Mesendoderm (in vitro differentiated cells): ENCODE data around the gene SLC2A11.

Source experiments
- DNase-seq: peaks from one replicate; pipeline ENCODE4 v3.0.0; 2013
- H2AK5ac ChIP-seq: 2 replicates; pipeline ENCODE4 v1.6.1; 2013; ENCODE audit warnings: low read length, inconsistent platforms
- H2BK120ac ChIP-seq: 2 replicates; pipeline ENCODE4 v1.6.1; 2013; ENCODE audit warnings: low read depth, mild to moderate bottlenecking, low read length, moderate library complexity, mixed read lengths
- H2BK15ac ChIP-seq: replicated peaks from 2 replicates; pipeline ENCODE4 v1.6.1; 2013; ENCODE audit warnings: low read depth, mild to moderate bottlenecking, moderate library complexity
- H2BK5ac ChIP-seq: 2 replicates; pipeline ENCODE4 v1.6.1; 2013; ENCODE audit warnings: low read length, inconsistent platforms
- H3K18ac ChIP-seq: 2 replicates; pipeline ENCODE4 v1.6.1; 2013; ENCODE audit warnings: mild to moderate bottlenecking, low read length, mixed read lengths
- H3K23ac ChIP-seq: one replicate; pipeline ENCODE4 v1.6.1; 2013; ENCODE audit warnings: low read length
- H3K27ac ChIP-seq: 2 replicates; pipeline ENCODE4 v1.5.1; 2013; ENCODE audit warnings: low read depth, mild to moderate bottlenecking, inconsistent platforms, low read length, moderate library complexity
- H3K27me3 ChIP-seq: 2 replicates; pipeline ENCODE4 v1.6.1; 2013; ENCODE audit warnings: low read length, control low read depth, mild to moderate bottlenecking, inconsistent platforms; ENCODE audit not compliant: insufficient read depth, poor library complexity
- H3K36me3 ChIP-seq: 2 replicates; pipeline ENCODE4 v1.6.1; 2013; ENCODE audit warnings: low read length, inconsistent platforms; ENCODE audit not compliant: control insufficient read depth, insufficient read depth
- H3K4ac ChIP-seq: one replicate; pipeline ENCODE4 v1.6.1; 2013; ENCODE audit warnings: low read depth, mild to moderate bottlenecking, low read length, moderate library complexity
- H3K4me1 ChIP-seq: 2 replicates; pipeline ENCODE4 v1.6.1; 2013; ENCODE audit warnings: low read depth, low read length, inconsistent platforms; ENCODE audit not compliant: control insufficient read depth
- H3K4me2 ChIP-seq: 2 replicates; pipeline ENCODE4 v1.6.1; 2013; ENCODE audit warnings: low read length
- H3K4me3 ChIP-seq: 2 replicates; pipeline ENCODE4 v1.5.1; 2013; ENCODE audit warnings: mild to moderate bottlenecking, low read length
- H3K56ac ChIP-seq: one replicate; pipeline ENCODE4 v1.6.1; 2013; ENCODE audit warnings: low read length
- H3K79me1 ChIP-seq: 2 replicates; pipeline ENCODE4 v1.6.1; 2013; ENCODE audit warnings: low read length, inconsistent platforms
- H3K79me2 ChIP-seq: 2 replicates; pipeline ENCODE4 v1.6.1; 2013; ENCODE audit warnings: mild to moderate bottlenecking, low read length; ENCODE audit not compliant: control insufficient read depth, insufficient read depth
- H3K9ac ChIP-seq: 2 replicates; pipeline ENCODE4 v1.6.1; 2013; ENCODE audit warnings: low read length, inconsistent platforms
- H4K5ac ChIP-seq: one replicate; pipeline ENCODE4 v1.6.1; 2013; ENCODE audit warnings: low read length
- H4K8ac ChIP-seq: one replicate; pipeline ENCODE4 v1.6.1; 2013; ENCODE audit warnings: low read depth, mild to moderate bottlenecking, control low read depth, low read length, moderate library complexity
- WGBS: extraction: QIAGEN DNeasy Blood & Tissue Kit; methylation state at CpG from one replicate; pipeline ENCODE4 v1.1.7; 2013; ENCODE audit warnings: low lambda C conversion rate, missing lambda C conversion rate; ENCODE audit not compliant: insufficient coverage; ENCODE audit errors: extremely low coverage; 5-methylcytosine and 5-hydroxymethylcytosine counted together

The SLC2A11 gene

DNA sequence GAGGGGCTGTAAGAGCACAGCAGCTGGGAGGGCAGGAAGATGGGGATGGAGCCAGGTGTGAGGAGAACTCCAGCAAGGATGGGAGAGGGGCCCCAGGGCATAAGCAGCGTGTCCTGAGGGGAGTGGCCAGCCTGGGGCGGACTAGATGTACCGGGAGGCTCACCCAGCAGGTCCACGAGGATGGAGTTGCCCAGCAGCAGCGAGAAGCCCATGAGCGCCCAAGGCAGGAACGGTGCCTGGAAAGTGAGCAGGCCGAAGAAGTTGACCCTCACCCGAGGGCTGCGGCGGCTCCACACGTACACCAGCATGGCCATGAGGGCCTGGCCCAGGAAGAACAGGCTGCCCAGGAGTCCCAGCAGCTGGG lies 20.2 kb upstream of the SLC2A11 start:
- no peak overlapping the region for H3K56ac ChIP-seq
- WGBS: no CpG with 5 or more reads among the region's 12 CpGs
- H2BK5ac ChIP-seq: no peak overlapping the region
- H3K4me3 ChIP-seq: no peak overlapping the region
- no peak overlapping the region for H4K5ac ChIP-seq
- no peak overlapping the region for H3K27ac ChIP-seq
- H3K79me1 ChIP-seq: no peaks in the 10 kb centered on the region
- no peaks in the 10 kb centered on the region for H3K79me2 ChIP-seq
- peaks cover 3% of the 10 kb centered on the region for H3K4me1 ChIP-seq
- H3K23ac ChIP-seq: no peak overlapping the region
- no peak overlapping the region for H2AK5ac ChIP-seq
- no peak for DNase-seq
- H3K4ac ChIP-seq: no peak overlapping the region
- H2BK120ac ChIP-seq: no peak overlapping the region
- no peak overlapping the region for H4K8ac ChIP-seq
- no peak overlapping the region for H3K18ac ChIP-seq
- H3K27me3 ChIP-seq: no peaks in the 10 kb centered on the region
- peak overlapping the region; percentile 54 for H3K9ac ChIP-seq
- no peak overlapping the region for H2BK15ac ChIP-seq
- H3K36me3 ChIP-seq: peaks cover 4% of the 10 kb centered on the region
- no peak overlapping the region for H3K4me2 ChIP-seq

DNA sequence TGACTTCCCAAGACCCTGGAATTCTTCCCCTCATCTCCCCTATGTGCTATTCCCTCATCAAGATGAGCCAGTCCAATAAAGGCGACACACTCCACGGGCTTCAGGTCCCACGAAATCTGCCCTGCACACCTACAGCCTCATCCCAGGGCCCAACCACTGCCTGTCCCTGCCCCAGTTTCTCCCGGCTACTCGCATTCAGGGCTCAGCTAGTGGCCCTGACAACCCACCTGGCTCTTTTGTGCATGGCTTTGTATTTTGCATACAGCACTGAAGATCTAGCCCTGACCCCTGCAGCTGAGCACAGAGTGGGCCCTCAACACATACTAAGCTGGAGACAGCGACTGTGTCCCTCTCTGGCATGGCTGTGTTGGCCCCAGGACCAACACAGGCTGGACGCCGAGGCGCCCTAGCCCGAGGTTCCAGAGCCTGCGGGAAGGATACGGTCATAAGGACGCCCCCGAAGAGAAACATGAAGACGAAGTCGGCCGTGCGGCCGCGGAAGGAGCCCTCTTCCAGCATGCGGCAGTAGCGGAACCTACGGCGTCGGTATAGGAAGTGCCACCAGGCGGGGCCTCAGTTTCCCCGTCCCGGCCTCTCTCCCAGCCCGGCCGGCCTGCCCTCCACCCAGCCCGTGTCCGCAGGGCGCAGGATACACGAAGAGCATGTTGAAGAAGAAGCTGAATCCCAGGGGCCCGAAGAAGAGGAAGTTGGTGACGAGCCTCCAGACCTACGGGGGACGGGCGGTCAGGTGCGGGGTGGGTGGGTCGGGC lies 19.6 kb upstream of the SLC2A11 start:
- Histone ChIP-seq H3K23ac (no peak overlapping the region), H3K9ac (peak overlapping the region; percentile 54), H2BK15ac (no peak overlapping the region), H4K5ac (no peak overlapping the region), H3K4me3 (no peak overlapping the region), H3K4me2 (peak overlapping the region; percentile 28), H2BK120ac (no peak overlapping the region), H3K79me1 (no peaks in the 10 kb centered on the region), H3K79me2 (no peaks in the 10 kb centered on the region), H3K36me3 (peaks cover 4% of the 10 kb centered on the region), H3K18ac (no peak overlapping the region), H2AK5ac (no peak overlapping the region), H2BK5ac (no peak overlapping the region), H3K27me3 (no peaks in the 10 kb centered on the region), H3K4ac (no peak overlapping the region), H4K8ac (no peak overlapping the region), H3K4me1 (peaks cover 3% of the 10 kb centered on the region), H3K27ac (no peak overlapping the region), H3K56ac (peak overlapping the region; percentile 64)
- WGBS: no CpG with 5 or more reads among the region's 41 CpGs
- peak; percentile 29 for DNase-seq

DNA sequence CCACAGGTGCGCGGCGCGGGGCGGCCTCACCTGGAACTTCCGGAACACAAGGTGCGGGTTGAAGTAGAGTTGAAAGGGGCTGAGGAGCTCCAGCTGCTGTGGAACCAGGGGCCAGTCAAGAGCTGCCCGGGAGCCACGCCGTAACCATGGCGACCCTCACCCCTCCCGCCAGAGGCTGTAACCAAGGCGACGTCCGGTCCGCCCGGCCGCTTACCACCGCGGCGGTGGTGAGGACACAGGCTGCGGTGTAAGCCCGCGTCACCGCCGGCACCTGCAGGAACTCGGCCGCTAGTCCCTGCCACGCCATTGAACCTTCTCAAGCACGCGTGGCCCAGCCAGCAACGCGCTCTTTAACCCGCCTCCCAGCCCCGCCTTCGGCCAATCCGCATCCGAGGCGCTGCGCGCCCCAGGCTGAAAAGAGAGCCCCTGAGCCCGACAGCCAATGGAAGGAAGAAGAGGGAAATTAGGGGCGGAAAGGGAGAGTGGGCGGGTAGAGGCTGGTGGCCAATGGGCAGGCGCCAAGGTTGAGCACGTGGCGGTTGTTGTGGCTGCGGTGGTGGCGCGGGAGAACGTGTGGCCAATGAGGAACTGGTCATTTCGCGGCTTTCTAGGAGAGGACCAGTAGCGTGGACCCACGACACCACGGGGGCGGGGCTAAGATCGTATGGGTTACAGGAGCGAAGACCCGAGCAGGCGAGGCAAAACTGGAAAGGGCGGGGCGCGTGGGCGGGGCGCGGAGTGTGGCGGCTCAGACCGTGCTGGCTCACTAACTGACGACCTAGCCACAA lies 18.8 kb upstream of the SLC2A11 start, which contains the start of gene DERL3:
Gene DERL3 (minus strand): TSS at position 326 of the 788 bp plus-strand sequence. CDS start 19 bp downstream, at position 307.
- Histone ChIP-seq H3K4me3 (peak within 1 kb of the TSS; percentile 60), H3K4me1 (peaks cover 3% of the 10 kb centered on the region), H3K79me1 (no peaks in the 10 kb centered on the region), H3K27me3 (no peaks in the 10 kb centered on the region), H3K9ac (peak within 1 kb of the TSS; percentile 63), H4K5ac (no peak within 1 kb of the TSS), H3K56ac (peak within 1 kb of the TSS; percentile 83), H2BK15ac (no peak within 1 kb of the TSS), H3K18ac (no peak within 1 kb of the TSS), H2BK120ac (no peak within 1 kb of the TSS), H4K8ac (no peak within 1 kb of the TSS), H3K79me2 (no peaks in the 10 kb centered on the region), H3K4ac (no peak within 1 kb of the TSS), H3K36me3 (peaks cover 2% of the 10 kb centered on the region), H3K23ac (no peak within 1 kb of the TSS), H3K27ac (no peak within 1 kb of the TSS), H2BK5ac (no peak within 1 kb of the TSS), H2AK5ac (no peak within 1 kb of the TSS), H3K4me2 (peak within 1 kb of the TSS; percentile 92)
- DNase-seq: peak; percentile 100
- WGBS: no CpG with 5 or more reads among the region's 70 CpGs

DNA sequence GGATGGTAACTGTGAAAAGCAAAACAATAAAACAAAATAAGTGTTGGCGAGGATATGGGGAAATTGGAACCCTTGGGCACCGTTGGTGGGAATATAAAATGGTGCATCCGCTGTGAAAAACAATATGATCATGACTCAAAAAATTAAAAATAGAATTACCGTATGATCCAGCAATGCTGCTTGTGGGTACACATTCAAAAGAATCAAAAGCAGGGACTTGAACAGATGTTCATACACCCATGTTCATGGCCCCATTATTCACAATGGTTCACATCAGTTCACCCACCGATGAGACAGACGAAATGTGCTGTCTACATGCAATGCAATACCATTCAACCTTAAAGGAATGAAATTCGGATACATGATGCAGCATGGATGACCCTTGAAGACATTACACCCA lies 17.6 kb upstream of the SLC2A11 start:
- no peak overlapping the region for H4K5ac ChIP-seq
- WGBS: no CpG with 5 or more reads among the region's 7 CpGs
- H3K9ac ChIP-seq: no peak overlapping the region
- H3K4me2 ChIP-seq: no peak overlapping the region
- no peaks in the 10 kb centered on the region for H3K79me1 ChIP-seq
- H4K8ac ChIP-seq: no peak overlapping the region
- no peaks in the 10 kb centered on the region for H3K79me2 ChIP-seq
- H3K4ac ChIP-seq: no peak overlapping the region
- DNase-seq: no peak
- H3K4me1 ChIP-seq: peaks cover 3% of the 10 kb centered on the region
- H3K56ac ChIP-seq: no peak overlapping the region
- H3K36me3 ChIP-seq: peaks cover 2% of the 10 kb centered on the region
- no peaks in the 10 kb centered on the region for H3K27me3 ChIP-seq
- H3K4me3 ChIP-seq: no peak overlapping the region
- H3K23ac ChIP-seq: no peak overlapping the region
- no peak overlapping the region for H2BK5ac ChIP-seq
- H2AK5ac ChIP-seq: no peak overlapping the region
- H3K18ac ChIP-seq: no peak overlapping the region
- H2BK120ac ChIP-seq: no peak overlapping the region
- no peak overlapping the region for H3K27ac ChIP-seq
- H2BK15ac ChIP-seq: no peak overlapping the region

DNA sequence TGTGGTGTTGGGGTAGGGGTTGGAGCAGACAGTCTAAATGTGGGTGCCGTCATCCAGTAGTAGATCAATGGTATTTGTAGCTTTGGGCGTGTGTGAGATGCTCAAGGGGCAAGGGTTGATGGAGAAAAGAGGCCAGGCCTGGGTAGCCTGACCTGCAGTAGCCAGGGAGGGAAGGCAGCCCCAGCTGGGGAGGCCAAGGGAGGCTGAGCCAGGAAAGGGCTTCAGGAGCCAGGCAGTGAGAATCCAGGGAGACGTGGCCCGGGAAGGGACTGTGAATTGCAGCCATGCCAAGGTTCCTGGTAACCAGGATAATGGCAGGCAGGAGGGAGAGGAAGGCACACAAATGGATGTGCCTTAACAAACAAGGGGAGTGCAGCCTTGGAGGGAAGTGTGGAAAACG lies 16.4 kb upstream of the SLC2A11 start:
- Histone ChIP-seq H3K27me3 (no peaks in the 10 kb centered on the region), H3K79me1 (no peaks in the 10 kb centered on the region), H3K9ac (no peak overlapping the region), H3K4me1 (peaks cover 3% of the 10 kb centered on the region), H3K4ac (no peak overlapping the region), H3K18ac (no peak overlapping the region), H3K4me3 (no peak overlapping the region), H2BK120ac (no peak overlapping the region), H4K5ac (no peak overlapping the region), H3K27ac (no peak overlapping the region), H3K23ac (no peak overlapping the region), H4K8ac (no peak overlapping the region), H2BK15ac (no peak overlapping the region), H3K36me3 (no peaks in the 10 kb centered on the region), H3K56ac (no peak overlapping the region), H3K79me2 (no peaks in the 10 kb centered on the region), H2BK5ac (no peak overlapping the region), H3K4me2 (no peak overlapping the region), H2AK5ac (no peak overlapping the region)
- no peak for DNase-seq
- WGBS: no CpG with 5 or more reads among the region's 5 CpGs
